K562 (cell line): ENCODE results near the gene SLC7A10. TPM values are rescaled to one million over a fixed set of nuclear protein-coding genes. Genes with fewer than 3 reads are reported as not detected.

Experiments used
- ATAC-seq: fragments of 200-7000 bp; cut with Tn5 transposase; 3 replicates; pipeline ENCODE4 v1.9.1; 2020; ENCODE audit warnings: moderate library complexity
- BruUV-seq: library from RNA; stranded (reverse); fragments of 400-500 nt; replicated peaks from 2 replicates; lab custom pipeline; 2021; lab: Mats Ljungman, UMichigan
- CTCF ChIA-PET: fragments of 300-600 bp; formaldehyde crosslinking; extraction: SDS; loops from one replicate; lab custom pipeline; 2021; ENCODE audit warnings: low intra/inter-chr PET ratio; lab: Yijun Ruan, JAX
- POLR2A ChIA-PET: fragments of 300-600, 350-650 bp; sonication (Branson Sonifier 250); formaldehyde crosslinking; extraction: SDS; loops from one replicate; lab custom pipeline; 2021; ENCODE audit warnings: antibody characterized with exemption, inconsistent platforms; lab: Yijun Ruan, JAX
- DNase-seq, 4 experiments: peaks; one replicate each; pipeline versions ENCODE4 v3.0.0 to v3.0.0-alpha.2; 2011 to 2018; ENCODE audit warnings: low spot score in 3 of 4, mixed read lengths in 3 of 4; ENCODE audit errors: extremely low read depth in 1 of 4
- FAIRE-seq: peaks from 2 replicates; lab custom pipeline; 2011; peaks lifted over from hg19 to GRCh38; lab: Jason Lieb, UNC
- H2AFZ ChIP-seq: 2 replicates; pipeline ENCODE4 v1.6.0; 2011; ENCODE audit warnings: low read depth, low read length, control low read depth, inconsistent platforms
- H3K27ac ChIP-seq: fragments of 200-600 bp; 3 replicates; pipeline ENCODE4 v1.8.0; 2011; ENCODE audit warnings: low read depth, mild to moderate bottlenecking, control low read depth, inconsistent platforms, low read length, moderate library complexity, mixed read lengths; ENCODE audit errors: extremely low read depth
- H3K27me3 ChIP-seq, 2 experiments: fragments of 300-600 bp in 1 of 2; 2 replicates in 1 of 2; 3 replicates in 1 of 2; pipeline versions ENCODE4 v1.6.0 to v1.8.0; 2011; ENCODE audit warnings: inconsistent platforms in 2 of 2, low read length in 2 of 2, mild to moderate bottlenecking in 1 of 2, mixed read lengths in 1 of 2, moderate library complexity in 1 of 2; ENCODE audit not compliant: control insufficient read depth in 2 of 2, insufficient read depth in 2 of 2
- H3K36me3 ChIP-seq: fragments of 300-600 bp; 3 replicates; pipeline ENCODE4 v1.8.0; 2011; ENCODE audit warnings: mild to moderate bottlenecking, low read length, inconsistent platforms; ENCODE audit not compliant: control insufficient read depth, insufficient read depth
- H3K4me1 ChIP-seq, 2 experiments: fragments of 200-600 bp in 1 of 2; replicated peaks in 1 of 2; 2 replicates in 1 of 2; 3 replicates in 1 of 2; pipeline versions ENCODE4 v1.5.1 to v1.8.0; 2011; ENCODE audit warnings: inconsistent platforms in 2 of 2, low read length in 2 of 2, mild to moderate bottlenecking in 1 of 2, mixed read lengths in 1 of 2, moderate library complexity in 1 of 2; ENCODE audit not compliant: control insufficient read depth in 2 of 2, insufficient read depth in 2 of 2
- H3K4me2 ChIP-seq: 2 replicates; pipeline ENCODE4 v1.6.1; 2011; ENCODE audit warnings: low read length, control low read depth, inconsistent platforms, mixed read lengths; ENCODE audit not compliant: insufficient read depth
- H3K4me3 ChIP-seq: fragments of 200-600 bp; sonication (generic), shearing (Covaris generic); 2 replicates; pipeline ENCODE4 v1.5.1; 2016; ENCODE audit warnings: control low read depth, inconsistent platforms
- H3K79me2 ChIP-seq: fragments of 200-600 bp; 3 replicates; pipeline ENCODE4 v1.8.0; 2011; ENCODE audit warnings: low read length, inconsistent platforms; ENCODE audit not compliant: control insufficient read depth, insufficient read depth
- H3K9ac ChIP-seq, 2 experiments: 2 replicates each; pipeline versions ENCODE4 v1.6.0 to v1.6.1; 2011; ENCODE audit warnings: low read depth in 2 of 2, low read length in 2 of 2, control low read depth in 1 of 2, inconsistent platforms in 1 of 2, mild to moderate bottlenecking in 1 of 2, mixed read lengths in 1 of 2; ENCODE audit not compliant: insufficient read depth in 1 of 2
- H3K9me1 ChIP-seq: one replicate; pipeline ENCODE4 v1.6.0; 2011; ENCODE audit warnings: inconsistent platforms, mild to moderate bottlenecking, low read length, moderate library complexity; ENCODE audit not compliant: control insufficient read depth, insufficient read depth
- H3K9me3 ChIP-seq: replicated peaks from 2 replicates; pipeline ENCODE4 v1.5.1; 2011; ENCODE audit warnings: low read depth, low read length, inconsistent platforms; ENCODE audit not compliant: control insufficient read depth, insufficient read depth
- H4K20me1 ChIP-seq: replicated peaks from 2 replicates; pipeline ENCODE4 v1.6.1; 2011; ENCODE audit warnings: low read length, inconsistent platforms, mixed read lengths; ENCODE audit not compliant: control insufficient read depth, insufficient read depth
- ATF7 ChIP-seq: fragments of 450-650 bp; IDR thresholded peaks from 2 replicates; pipeline ENCODE4 v1.7.1; 2014; ENCODE audit warnings: mild to moderate bottlenecking, moderate library complexity
- BHLHE40 ChIP-seq: IDR thresholded peaks from 2 replicates; pipeline ENCODE4 v1.6.1; 2011; ENCODE audit warnings: low read length, improper control_type of control experiment
- BMI1 ChIP-seq: fragments of 150-350 bp; IDR thresholded peaks from 2 replicates; pipeline ENCODE4 v1.6.1; 2014; ENCODE audit warnings: low read length
- CBX3 ChIP-seq, 2 experiments: IDR thresholded peaks; 1 replicate in 1 of 2; 2 replicates in 1 of 2; pipeline ENCODE4 v1.6.1; 2012; ENCODE audit warnings: inconsistent platforms in 2 of 2, low read length in 2 of 2, borderline replicate concordance in 1 of 2, control low read depth in 1 of 2
- CREB1 ChIP-seq, 2 experiments: sonication (generic) in 1 of 2; formaldehyde crosslinking in 1 of 2; IDR thresholded peaks; 2 replicates each; pipeline versions ENCODE4 v1.6.1 to v1.8.0; 2012 to 2022; ENCODE audit warnings: inconsistent platforms in 1 of 2, mild to moderate bottlenecking in 1 of 2, missing genetic modification reagents in 1 of 2, moderate library complexity in 1 of 2
- ETV1 ChIP-seq: fragments of 450-650 bp; conservative IDR thresholded peaks from 2 replicates; pipeline ENCODE4 v1.6.1; 2016; ENCODE audit warnings: missing genetic modification characterization, control low read depth, low read depth, missing compliant biosample characterization
- HNRNPH1 ChIP-seq: fragments of 200-400 bp; formaldehyde crosslinking; optimal IDR thresholded peaks from 2 replicates; pipeline ENCODE3; 2017; ENCODE audit warnings: low read depth, mild to moderate bottlenecking, low read length, moderate library complexity
- HOMEZ ChIP-seq: fragments of 250-450 bp; sonication (Bioruptor Pico); IDR thresholded peaks from 2 replicates; pipeline ENCODE4 v1.4.0; 2020; ENCODE audit warnings: mild to moderate bottlenecking, moderate library complexity
- KAT2B ChIP-seq: IDR thresholded peaks from one replicate; pipeline ENCODE4 v1.6.1; 2012; ENCODE audit warnings: low read depth, mild to moderate bottlenecking, control low read depth, inconsistent platforms, low read length, moderate library complexity
- NR1H2 ChIP-seq: sonication (generic); formaldehyde crosslinking; IDR thresholded peaks from 2 replicates; pipeline ENCODE4 v1.4.0; 2020; ENCODE audit warnings: mild to moderate bottlenecking, missing genetic modification reagents
- PCBP2 ChIP-seq: fragments of 200-400 bp; formaldehyde crosslinking; IDR thresholded peaks from 2 replicates; pipeline ENCODE4 v1.6.1; 2018; ENCODE audit warnings: low read length, low read depth, mild to moderate bottlenecking, moderate library complexity; ENCODE audit not compliant: poor library complexity, severe bottlenecking
- PHF8 ChIP-seq: fragments of 200-600 bp; sonication (generic); IDR thresholded peaks from 2 replicates; pipeline ENCODE4 v1.6.1; 2012; ENCODE audit warnings: mixed run types, mild to moderate bottlenecking, inconsistent platforms, low read length, moderate library complexity, borderline replicate concordance
- XRCC4 ChIP-seq: IDR thresholded peaks from one replicate; pipeline ENCODE4 v1.6.1; 2011; ENCODE audit not compliant: insufficient read depth, insufficient read length; ENCODE audit errors: extremely low read depth
- ZNF280A ChIP-seq: fragments of 450-650 bp; IDR thresholded peaks from 2 replicates; pipeline ENCODE4 v1.6.1; 2018; ENCODE audit warnings: mild to moderate bottlenecking, low read depth; ENCODE audit not compliant: partially characterized antibody
- ZNF347 ChIP-seq: fragments of 450-650 bp; formaldehyde crosslinking; IDR thresholded peaks from 2 replicates; pipeline ENCODE4 v1.4.0; 2020; ENCODE audit warnings: low read depth, mild to moderate bottlenecking, moderate library complexity
- ZNF384 ChIP-seq: IDR thresholded peaks from 2 replicates; pipeline ENCODE4 v1.6.1; 2012; ENCODE audit warnings: low read depth, low read length, improper control_type of control experiment
- ZNF57 ChIP-seq: fragments of 450-650 bp; formaldehyde crosslinking; IDR thresholded peaks from 2 replicates; pipeline ENCODE4 v1.4.0; 2020; ENCODE audit warnings: mild to moderate bottlenecking, moderate library complexity
- ZNF696 ChIP-seq: fragments of 250-450 bp; sonication (Bioruptor Pico); conservative IDR thresholded peaks from 2 replicates; pipeline ENCODE4 v1.4.0; 2020; ENCODE audit warnings: mild to moderate bottlenecking, moderate library complexity
- ZNF764 ChIP-seq: fragments of 250-450 bp; sonication (Bioruptor Pico); IDR thresholded peaks from 2 replicates; pipeline ENCODE4 v1.4.0; 2020; ENCODE audit warnings: low read depth, mild to moderate bottlenecking, moderate library complexity
- WGBS: fragments of 100-300 bp; shearing (Covaris generic); methylation state at CpG from one replicate; pipeline ENCODE4 v1.1.6; 2016; ENCODE audit warnings: low coverage, mixed read lengths; ENCODE audit not compliant: insufficient coverage; ENCODE audit errors: missing lambda C conversion rate; 5-methylcytosine and 5-hydroxymethylcytosine counted together
- in situ Hi-C: fragments of 300-500 bp; cut with MboI; formaldehyde crosslinking; loops from 4 replicates; pipeline ENCODE4 v1.15.0; 2018; ENCODE audit warnings: inconsistent platforms, mixed read lengths
- intact Hi-C: fragments of 100-400 bp; cut with micrococcal nuclease; formaldehyde crosslinking; loops from 2 replicates; pipeline ENCODE4 v1.14.2; 2022
- polyA plus RNA-seq, 8 experiments: library from polyadenylated mRNA; depleted of rRNA in 4 of 8; stranded (reverse) in 5 of 8; unstranded in 3 of 8; fragments of >200 nt; fragmentation: Nextera tagmentation in 2 of 8; fragmentation: Illumina TruSeq in 1 of 8; extraction: Ambion mirVana in 2 of 8; extraction: Trizol in 1 of 8; gene quantifications; 2 replicates each; pipeline versions ENCODE4 v1.2.1 to v1.2.3, GENCODE V29; 2011 to 2014; ENCODE audit warnings: inconsistent platforms in 1 of 8, missing spikeins in 1 of 8
- total RNA-seq, 7 experiments: library from RNA; depleted of rRNA in 6 of 7; stranded (reverse); fragments of >200 nt in 6 of 7; fragmentation: Illumina TruSeq in 2 of 7; extraction: Trizol in 2 of 7; gene quantifications; 2 replicates each; pipeline versions ENCODE4 v1.2.1 to v1.2.3, GENCODE V29; 2011 to 2021; ENCODE audit warnings: low replicate concordance in 1 of 7

Gene SLC7A10
- total and polyA plus RNA-seq, 9 of the 15 experiments (the other 6 are each of a cell fraction or from before 2014, with no cell fraction given) = 0.07 TPM; not detected in 8

- in situ Hi-C loops = no loop called here
- no peaks in the 10 kb centered on the region for H4K20me1 ChIP-seq
- intact Hi-C loops = no loop called here
- H3K36me3 ChIP-seq = no peaks in the 10 kb centered on the region
- H3K9me3 ChIP-seq = peaks cover 7% of the 10 kb centered on the region; the same call in 1 of the 2 replicates
- no peaks in the 10 kb centered on the region for H3K79me2 ChIP-seq
- no TSS peak for BruUV-seq
- H2AFZ ChIP-seq = no peak overlapping the region
- 51% methylated on average over 7 of the region's 7 CpGs for WGBS
- H3K27ac ChIP-seq = no peak overlapping the region
- no peaks in the 10 kb centered on the region for H3K9me1 ChIP-seq
- H3K4me3 ChIP-seq = no peak overlapping the region
- FAIRE-seq (no peak), DNase-seq (peak in 3 of 4 experiments; percentile 14 to 47 (median 40)), ATAC-seq (no peak)
- no peak overlapping the region for H3K9ac ChIP-seq
- CTCF ChIA-PET = no interaction called here
- peaks cover 0 to 19% of the 10 kb centered on the region in 2 experiments; a peak in 2 of 5 replicates for H3K4me1 ChIP-seq
- H3K4me2 ChIP-seq = no peak overlapping the region
- no peaks in the 10 kb centered on the region for H3K27me3 ChIP-seq
- POLR2A ChIA-PET = no interaction called here
- no peak for TF ChIP-seq CREB1 (IDR thresholded peaks at IDR 0.05)
- TF ChIP-seq CREB1 (CRISPR knock-in tag; IDR thresholded peaks at IDR 0.05) = no peak
- TF ChIP-seq ZNF347 = no peak
- no peak for TF ChIP-seq ETV1 (tag)
- peak; percentile 100 for TF ChIP-seq ZNF764 (CRISPR knock-in tag)
- peak in 1 of 2 experiments; percentile 82; a peak in 2 of 3 replicates for TF ChIP-seq CBX3 (IDR thresholded peaks at IDR 0.05; ENCODE audit: borderline replicate concordance in 1 of 2, low read length in 2 of 2)
- no peak for TF ChIP-seq ATF7
- no peak for TF ChIP-seq ZNF384
- TF ChIP-seq NR1H2 (CRISPR knock-in tag) = no peak
- no peak for TF ChIP-seq BHLHE40
- no peak for TF ChIP-seq PCBP2
- TF ChIP-seq BMI1 = no peak
- TF ChIP-seq ZNF696 (CRISPR knock-in tag) = no peak
- no peak for TF ChIP-seq PHF8
- peak; percentile 57 for TF ChIP-seq ZNF280A
- no peak for TF ChIP-seq HNRNPH1
- no peak for TF ChIP-seq HOMEZ
- no peak for TF ChIP-seq KAT2B
- no peak for TF ChIP-seq XRCC4
- TF ChIP-seq ZNF57 (CRISPR knock-in tag) = no peak
Observed at GRCh38 chr19:33245948-33246708, 20.5 kb upstream of the SLC7A10 start.
